Panc1 (cell line): ENCODE data around the gene CORIN.

Experiments used
- TCF7L2 ChIP-seq: IDR thresholded peaks from 2 replicates; pipeline ENCODE4 v1.6.1; 2011; ENCODE audit warnings: mild to moderate bottlenecking, low read depth, low read length, inconsistent platforms
- TF ChIP-seq, protein P1 (sequence below): fragments of 450-650 bp; IDR thresholded peaks from 2 replicates; pipeline ENCODE4 v1.5.1; 2017; ENCODE audit warnings: mild to moderate bottlenecking

DNA sequence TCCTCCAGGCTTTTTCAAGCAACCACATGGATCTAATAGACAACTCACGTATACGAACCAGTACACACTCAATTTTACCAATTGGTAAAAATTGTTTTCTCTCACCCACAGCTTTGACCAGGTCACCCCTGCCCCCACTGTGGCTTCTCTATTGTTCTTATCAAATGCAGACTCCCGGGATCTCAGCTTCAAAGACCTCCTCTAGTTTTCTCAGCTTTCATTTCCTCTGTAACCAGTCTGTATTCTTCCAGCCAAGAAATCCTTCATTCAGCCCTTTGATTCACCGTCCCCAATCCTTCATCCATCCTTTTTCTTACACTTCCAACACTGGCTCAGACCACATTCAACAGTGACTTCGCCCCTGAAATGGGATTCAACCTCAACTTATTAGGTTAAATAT lies 120.7 kb downstream of the CORIN start:
- TF ChIP-seq, protein P1, sequence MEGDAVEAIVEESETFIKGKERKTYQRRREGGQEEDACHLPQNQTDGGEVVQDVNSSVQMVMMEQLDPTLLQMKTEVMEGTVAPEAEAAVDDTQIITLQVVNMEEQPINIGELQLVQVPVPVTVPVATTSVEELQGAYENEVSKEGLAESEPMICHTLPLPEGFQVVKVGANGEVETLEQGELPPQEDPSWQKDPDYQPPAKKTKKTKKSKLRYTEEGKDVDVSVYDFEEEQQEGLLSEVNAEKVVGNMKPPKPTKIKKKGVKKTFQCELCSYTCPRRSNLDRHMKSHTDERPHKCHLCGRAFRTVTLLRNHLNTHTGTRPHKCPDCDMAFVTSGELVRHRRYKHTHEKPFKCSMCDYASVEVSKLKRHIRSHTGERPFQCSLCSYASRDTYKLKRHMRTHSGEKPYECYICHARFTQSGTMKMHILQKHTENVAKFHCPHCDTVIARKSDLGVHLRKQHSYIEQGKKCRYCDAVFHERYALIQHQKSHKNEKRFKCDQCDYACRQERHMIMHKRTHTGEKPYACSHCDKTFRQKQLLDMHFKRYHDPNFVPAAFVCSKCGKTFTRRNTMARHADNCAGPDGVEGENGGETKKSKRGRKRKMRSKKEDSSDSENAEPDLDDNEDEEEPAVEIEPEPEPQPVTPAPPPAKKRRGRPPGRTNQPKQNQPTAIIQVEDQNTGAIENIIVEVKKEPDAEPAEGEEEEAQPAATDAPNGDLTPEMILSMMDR = no peak
- TF ChIP-seq TCF7L2 = no peak
